Trophoblast cell (in vitro differentiated cells and primary cell): ENCODE results near the gene MAML2.
A peak's percentile ranks its signal among the peaks of the same experiment; 100 is the strongest.

Experiments used
- DNase-seq, 2 donors: peaks; one replicate each; pipeline ENCODE4 v3.0.0-alpha.2; 2016
- H2AFZ ChIP-seq: 2 replicates; pipeline ENCODE4 v1.6.1; 2013; ENCODE audit warnings: low read length, moderate library complexity, mild to moderate bottlenecking; ENCODE audit not compliant: insufficient read depth, poor library complexity
- H2AK5ac ChIP-seq: 2 replicates; pipeline ENCODE4 v1.6.1; 2013; ENCODE audit warnings: mild to moderate bottlenecking, low read length
- H2BK120ac ChIP-seq: 2 replicates; pipeline ENCODE4 v1.6.1; 2013; ENCODE audit warnings: low read length, mild to moderate bottlenecking, moderate library complexity; ENCODE audit not compliant: insufficient read depth, poor library complexity
- H2BK12ac ChIP-seq: 2 replicates; pipeline ENCODE4 v1.6.1; 2013; ENCODE audit warnings: mild to moderate bottlenecking, low read length, moderate library complexity
- H2BK5ac ChIP-seq: 2 replicates; pipeline ENCODE4 v1.6.1; 2013; ENCODE audit warnings: low read length, low read depth, moderate library complexity, mild to moderate bottlenecking; ENCODE audit not compliant: poor library complexity
- H3K14ac ChIP-seq: 2 replicates; pipeline ENCODE4 v1.6.1; 2013; ENCODE audit warnings: mild to moderate bottlenecking, low read length
- H3K18ac ChIP-seq: 2 replicates; pipeline ENCODE4 v1.6.1; 2013; ENCODE audit warnings: mild to moderate bottlenecking, low read length
- H3K23ac ChIP-seq: 2 replicates; pipeline ENCODE4 v1.6.1; 2013; ENCODE audit warnings: low read length
- H3K27ac ChIP-seq: 2 replicates; pipeline ENCODE4 v1.5.1; 2013; ENCODE audit warnings: low read depth, mild to moderate bottlenecking, inconsistent platforms, low read length, moderate library complexity
- H3K27me3 ChIP-seq: 2 replicates; pipeline ENCODE4 v1.6.1; 2013; ENCODE audit warnings: inconsistent platforms, mild to moderate bottlenecking, low read length, moderate library complexity; ENCODE audit not compliant: insufficient read depth
- H3K36me3 ChIP-seq, 2 experiments: 1 replicate in 1 of 2; 2 replicates in 1 of 2; pipeline ENCODE4 v1.6.1; 2013; ENCODE audit warnings: low read length in 2 of 2, mild to moderate bottlenecking in 2 of 2, moderate library complexity in 1 of 2; ENCODE audit not compliant: insufficient read depth in 2 of 2, control insufficient read depth in 1 of 2
- H3K4ac ChIP-seq: 2 replicates; pipeline ENCODE4 v1.6.1; 2013; ENCODE audit warnings: low read depth, mild to moderate bottlenecking, low read length, moderate library complexity
- H3K4me1 ChIP-seq, 2 experiments: 1 replicate in 1 of 2; 2 replicates in 1 of 2; pipeline ENCODE4 v1.6.1; 2013; ENCODE audit warnings: low read length in 2 of 2, mild to moderate bottlenecking in 2 of 2, moderate library complexity in 1 of 2; ENCODE audit not compliant: insufficient read depth in 2 of 2, control insufficient read depth in 1 of 2
- H3K4me2 ChIP-seq: 2 replicates; pipeline ENCODE4 v1.6.1; 2013; ENCODE audit warnings: inconsistent platforms, mild to moderate bottlenecking, low read length, moderate library complexity
- H3K4me3 ChIP-seq: 2 replicates; pipeline ENCODE4 v1.5.1; 2013; ENCODE audit warnings: mild to moderate bottlenecking, low read depth, low read length, inconsistent platforms
- H3K79me1 ChIP-seq: one replicate; pipeline ENCODE4 v1.6.1; 2013; ENCODE audit warnings: low read length
- H3K79me2 ChIP-seq: 2 replicates; pipeline ENCODE4 v1.6.1; 2013; ENCODE audit warnings: low read length, mild to moderate bottlenecking; ENCODE audit not compliant: control insufficient read depth, insufficient read depth, poor library complexity
- H3K9ac ChIP-seq: 2 replicates; pipeline ENCODE4 v1.6.1; 2013; ENCODE audit warnings: mild to moderate bottlenecking, low read length
- H3K9me3 ChIP-seq: 2 replicates; pipeline ENCODE4 v1.6.1; 2013; ENCODE audit warnings: low read depth, mild to moderate bottlenecking, control low read depth, inconsistent platforms, low read length; ENCODE audit not compliant: insufficient read depth
- H4K12ac ChIP-seq: 2 replicates; pipeline ENCODE4 v1.6.1; 2013; ENCODE audit warnings: low read depth, mild to moderate bottlenecking, low read length, moderate library complexity
- H4K8ac ChIP-seq: 2 replicates; pipeline ENCODE4 v1.6.1; 2013; ENCODE audit warnings: low read depth, mild to moderate bottlenecking, low read length, moderate library complexity
- H4K91ac ChIP-seq: one replicate; pipeline ENCODE4 v1.6.1; 2013; ENCODE audit warnings: low read depth, mild to moderate bottlenecking, low read length, moderate library complexity
- WGBS: extraction: QIAGEN DNeasy Blood & Tissue Kit; methylation state at CpG from one replicate; pipeline ENCODE4 v1.1.7; 2013; ENCODE audit warnings: missing lambda C conversion rate; ENCODE audit not compliant: insufficient read length, insufficient coverage; ENCODE audit errors: extremely low coverage; 5-methylcytosine and 5-hydroxymethylcytosine counted together

Gene MAML2

DNA sequence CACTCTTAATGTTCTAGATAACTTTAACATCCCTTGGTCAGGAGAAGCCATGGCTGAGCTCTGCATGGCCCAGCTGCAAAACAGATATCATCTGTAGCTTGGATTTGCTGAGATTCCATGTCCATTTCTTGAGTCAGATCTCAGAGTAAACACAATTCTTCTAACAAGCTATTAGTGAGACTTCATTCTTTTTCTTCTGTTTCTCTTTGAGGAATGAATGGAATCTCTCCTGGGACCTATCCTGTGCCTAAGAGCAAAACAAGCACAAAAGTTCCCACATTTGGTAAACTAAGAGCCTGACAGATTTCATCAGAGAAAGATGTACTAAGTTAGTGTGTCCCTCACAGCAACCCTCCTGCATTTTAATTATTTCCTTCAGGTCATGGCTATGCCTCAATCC lies 142.8 kb downstream of the MAML2 start:
- H2BK5ac ChIP-seq, result peak overlapping the region; percentile 67
- peaks cover 3 to 16% of the 10 kb centered on the region in 2 experiments for H3K4me1 ChIP-seq
- H3K9me3 ChIP-seq, result no peaks in the 10 kb centered on the region
- no peak overlapping the region for H4K8ac ChIP-seq
- no peak overlapping the region for H2AFZ ChIP-seq
- peak overlapping the region; percentile 84 for H3K27ac ChIP-seq
- no peak overlapping the region for H3K23ac ChIP-seq
- H3K36me3 ChIP-seq, result peaks cover 0 to 2% of the 10 kb centered on the region in 2 experiments
- no peak overlapping the region for H3K9ac ChIP-seq
- H3K79me2 ChIP-seq, result no peaks in the 10 kb centered on the region
- no peak overlapping the region for H3K4me3 ChIP-seq
- H3K4me2 ChIP-seq, result no peak overlapping the region
- peak overlapping the region; percentile 85 for H4K91ac ChIP-seq
- no peak overlapping the region for H2AK5ac ChIP-seq
- no peak overlapping the region for H4K12ac ChIP-seq
- H3K18ac ChIP-seq, result no peak overlapping the region
- H3K79me1 ChIP-seq, result peaks cover 23% of the 10 kb centered on the region
- peak overlapping the region; percentile 36 for H2BK120ac ChIP-seq
- H3K14ac ChIP-seq, result no peak overlapping the region
- H3K4ac ChIP-seq, result no peak overlapping the region
- no peaks in the 10 kb centered on the region for H3K27me3 ChIP-seq
- peak overlapping the region; percentile 4 for H2BK12ac ChIP-seq
- DNase-seq, result peak; percentile 51 to 90

DNA sequence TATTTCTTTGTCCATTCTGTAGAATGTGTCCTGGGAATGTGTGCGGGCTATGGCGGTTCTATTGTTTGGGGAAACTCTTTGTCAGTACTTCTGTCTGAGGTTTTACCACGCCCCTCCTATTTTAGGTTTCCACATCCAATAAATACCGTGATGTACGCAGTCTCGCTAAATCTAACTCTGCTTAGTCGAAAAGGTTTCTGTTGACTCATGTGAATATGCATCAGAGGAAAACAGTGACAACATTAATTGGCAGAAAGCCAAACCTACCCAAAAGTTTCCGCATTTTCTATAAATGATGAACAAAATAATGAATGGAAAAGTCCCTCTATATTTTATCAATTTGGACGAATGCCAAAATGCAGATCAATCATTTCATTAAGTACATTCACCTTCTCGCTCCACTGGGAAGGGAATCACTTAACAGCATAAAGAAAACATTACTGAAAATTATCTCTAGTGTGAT lies 143.4 kb downstream of the MAML2 start:
- WGBS, result no CpG with 5 or more reads among the region's 10 CpGs

DNA sequence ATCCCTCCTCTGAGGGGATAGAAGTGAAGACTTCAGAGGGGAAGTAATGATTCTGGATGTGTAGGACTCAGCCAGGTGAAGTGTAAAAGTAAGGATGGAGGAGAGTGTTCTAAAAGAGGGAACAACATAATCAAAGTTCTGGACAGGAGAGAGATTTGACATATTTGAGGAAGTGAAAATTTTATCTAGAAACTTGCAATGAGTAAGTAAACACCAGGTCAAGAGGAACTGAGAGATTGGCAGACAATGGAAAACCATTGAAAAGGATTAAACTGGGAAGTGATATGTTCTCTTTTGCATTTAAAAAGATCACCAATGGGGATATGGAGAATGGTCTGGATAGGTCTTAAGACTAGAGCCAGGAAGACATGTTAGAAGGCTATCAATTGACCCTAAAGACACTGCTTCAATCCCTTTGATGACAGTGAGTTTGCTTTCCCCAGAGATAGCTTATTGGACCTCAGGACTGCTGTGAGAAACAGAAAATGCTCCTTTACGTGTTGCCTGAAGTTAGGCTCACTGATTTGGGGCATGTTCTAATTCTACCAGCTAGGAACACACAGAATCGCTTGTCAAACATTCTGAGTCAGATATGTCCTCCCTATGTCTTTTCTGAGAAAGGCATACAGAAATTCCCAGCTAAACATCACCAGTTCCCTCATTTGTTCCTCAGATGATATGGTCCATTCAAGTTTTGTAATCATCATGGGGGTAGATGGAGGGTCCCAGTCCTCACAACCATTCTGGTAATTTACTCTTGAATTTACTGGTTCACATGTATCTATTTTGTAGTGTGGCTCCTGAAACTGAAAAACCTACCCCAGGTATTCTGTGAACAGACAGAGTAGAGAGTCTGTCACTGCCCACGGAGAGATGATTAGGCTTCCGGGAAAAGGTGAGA lies 144.9 kb downstream of the MAML2 start:
- H3K4me2 ChIP-seq, result no peak overlapping the region
- no peak overlapping the region for H3K23ac ChIP-seq
- no peak overlapping the region for H3K4ac ChIP-seq
- H3K27ac ChIP-seq, result peak overlapping the region; percentile 25
- no peak for DNase-seq
- no peak overlapping the region for H2AFZ ChIP-seq
- H2BK5ac ChIP-seq, result no peak overlapping the region
- H2AK5ac ChIP-seq, result no peak overlapping the region
- no peaks in the 10 kb centered on the region for H3K79me2 ChIP-seq
- peaks cover 3 to 12% of the 10 kb centered on the region in 2 experiments for H3K4me1 ChIP-seq
- H3K14ac ChIP-seq, result no peak overlapping the region
- H2BK12ac ChIP-seq, result no peak overlapping the region
- no peak overlapping the region for H4K12ac ChIP-seq
- H3K9me3 ChIP-seq, result no peaks in the 10 kb centered on the region
- no peaks in the 10 kb centered on the region for H3K27me3 ChIP-seq
- H4K91ac ChIP-seq, result peak overlapping the region; percentile 67
- H2BK120ac ChIP-seq, result peak overlapping the region; percentile 37
- no peak overlapping the region for H4K8ac ChIP-seq
- peaks cover 19% of the 10 kb centered on the region for H3K79me1 ChIP-seq
- peaks cover 0 to 2% of the 10 kb centered on the region in 2 experiments for H3K36me3 ChIP-seq
- H3K9ac ChIP-seq, result no peak overlapping the region
- H3K4me3 ChIP-seq, result no peak overlapping the region
- WGBS, result no CpG with 5 or more reads among the region's 4 CpGs
- peak overlapping the region; percentile 2 for H3K18ac ChIP-seq

More for the DNA sequence above, 143.4 kb downstream of the MAML2 start:
- H3K9ac ChIP-seq, result no peak overlapping the region
- H3K79me1 ChIP-seq, result peaks cover 21% of the 10 kb centered on the region
- H3K79me2 ChIP-seq, result no peaks in the 10 kb centered on the region
- peak overlapping the region; percentile 84 for H3K27ac ChIP-seq
- H4K12ac ChIP-seq, result no peak overlapping the region
- no peak overlapping the region for H3K4me3 ChIP-seq
- H3K4ac ChIP-seq, result peak overlapping the region; percentile 80
- no peaks in the 10 kb centered on the region for H3K27me3 ChIP-seq
- H3K4me2 ChIP-seq, result no peak overlapping the region
- H4K91ac ChIP-seq, result no peak overlapping the region
- H4K8ac ChIP-seq, result no peak overlapping the region
- H3K14ac ChIP-seq, result no peak overlapping the region
- H2AK5ac ChIP-seq, result no peak overlapping the region
- no peak overlapping the region for H3K23ac ChIP-seq
- no peaks in the 10 kb centered on the region for H3K9me3 ChIP-seq
- H2BK12ac ChIP-seq, result peak overlapping the region; percentile 83
- peaks cover 3 to 16% of the 10 kb centered on the region in 2 experiments for H3K4me1 ChIP-seq
- peak overlapping the region; percentile 83 for H2BK120ac ChIP-seq
- H3K36me3 ChIP-seq, result peaks cover 0 to 2% of the 10 kb centered on the region in 2 experiments
- no peak overlapping the region for H2BK5ac ChIP-seq
- peak; percentile 84 to 95 for DNase-seq
- H2AFZ ChIP-seq, result no peak overlapping the region
- peak overlapping the region; percentile 77 for H3K18ac ChIP-seq

DNA sequence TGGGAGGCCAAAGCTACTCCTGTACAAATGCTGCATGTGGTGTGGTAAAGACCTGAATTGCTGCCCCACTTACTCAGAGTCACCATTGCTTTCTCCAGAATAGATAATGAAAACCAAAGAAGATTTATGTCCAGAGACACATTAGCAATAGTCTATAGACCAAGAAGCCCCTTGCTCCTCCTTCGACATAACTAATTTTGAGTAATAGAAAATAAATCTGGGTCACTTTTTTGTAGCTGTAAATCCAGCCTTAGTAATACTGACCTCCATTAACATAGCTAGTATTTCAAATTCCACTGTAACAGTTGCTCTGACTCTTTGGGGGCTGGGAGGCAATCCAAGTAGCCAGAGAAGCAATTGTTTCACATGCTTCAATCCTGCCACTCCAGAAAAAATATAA lies 145.9 kb downstream of the MAML2 start:
- no peak for DNase-seq
- Histone ChIP-seq H3K9me3 (no peaks in the 10 kb centered on the region), H4K91ac (no peak overlapping the region), H3K4ac (no peak overlapping the region), H2BK12ac (no peak overlapping the region), H3K4me2 (no peak overlapping the region), H3K36me3 (peaks cover 0 to 2% of the 10 kb centered on the region in 2 experiments), H3K23ac (no peak overlapping the region), H3K18ac (no peak overlapping the region), H3K27me3 (no peaks in the 10 kb centered on the region), H2AFZ (no peak overlapping the region), H3K4me1 (peaks cover 5 to 14% of the 10 kb centered on the region in 2 experiments), H3K4me3 (no peak overlapping the region), H2AK5ac (no peak overlapping the region), H4K8ac (no peak overlapping the region), H2BK120ac (no peak overlapping the region), H4K12ac (no peak overlapping the region), H3K79me1 (peaks cover 17% of the 10 kb centered on the region), H3K27ac (peak overlapping the region; percentile 25), H3K9ac (no peak overlapping the region), H3K14ac (no peak overlapping the region), H3K79me2 (no peaks in the 10 kb centered on the region), H2BK5ac (no peak overlapping the region)
- WGBS, result no CpG with 5 or more reads among the region's 1 CpG
